KMS-11 (cell line): ENCODE results near the gene PRADC1.

Experiments used
- H2AFZ ChIP-seq: fragments of 200-600 bp; sonication (generic); 2 replicates; pipeline ENCODE4 v1.6.1; 2016; ENCODE audit warnings: antibody characterized with exemption, mixed run types, low read depth
- H3K27ac ChIP-seq: fragments of 200-600 bp; sonication (generic); 2 replicates; pipeline ENCODE4 v1.6.1; 2016; ENCODE audit warnings: mild to moderate bottlenecking, mixed run types
- H3K27me3 ChIP-seq: fragments of 200-600 bp; sonication (generic); 2 replicates; pipeline ENCODE4 v1.6.1; 2017; ENCODE audit warnings: mild to moderate bottlenecking, low read depth, mixed run types, moderate library complexity; ENCODE audit not compliant: insufficient read depth
- H3K36me3 ChIP-seq: fragments of 200-600 bp; sonication (generic); 2 replicates; pipeline ENCODE4 v1.6.1; 2017; ENCODE audit warnings: mild to moderate bottlenecking, mixed run types; ENCODE audit not compliant: insufficient read depth
- H3K4me1 ChIP-seq: fragments of 200-600 bp; sonication (generic); 2 replicates; pipeline ENCODE4 v1.6.1; 2016; ENCODE audit warnings: mild to moderate bottlenecking, low read depth, mixed run types; ENCODE audit not compliant: poor library complexity, severe bottlenecking
- H3K4me2 ChIP-seq: fragments of 200-600 bp; sonication (generic); 2 replicates; pipeline ENCODE4 v1.7.0; 2016; ENCODE audit warnings: mild to moderate bottlenecking, mixed run types
- H3K4me3 ChIP-seq: fragments of 200-600 bp; sonication (generic); IDR thresholded peaks from 2 replicates; pipeline ENCODE4 v1.6.1; 2017; ENCODE audit warnings: low read depth, low read length, mixed read lengths; ENCODE audit not compliant: insufficient read depth
- H3K79me2 ChIP-seq: fragments of 200-600 bp; sonication (generic); 2 replicates; pipeline ENCODE4 v1.6.1; 2016; ENCODE audit warnings: low read depth, mixed run types; ENCODE audit not compliant: insufficient read depth
- H3K9ac ChIP-seq: fragments of 200-600 bp; sonication (generic); 2 replicates; pipeline ENCODE4 v1.6.1; 2016; ENCODE audit warnings: mild to moderate bottlenecking, mixed run types
- H4K20me1 ChIP-seq: fragments of 200-600 bp; sonication (generic); 2 replicates; pipeline ENCODE4 v1.6.1; 2016; ENCODE audit warnings: mild to moderate bottlenecking, mixed run types; ENCODE audit not compliant: insufficient read depth
- CTCF ChIP-seq: fragments of 200-600 bp; sonication (generic); conservative IDR thresholded peaks from 2 replicates; pipeline ENCODE4 v1.6.1; 2017; ENCODE audit warnings: low read depth, mild to moderate bottlenecking, antibody characterized with exemption, low read length, moderate library complexity, mixed read lengths

Gene PRADC1

GRCh38 chr2:73257425-73258125, 24.5 kb upstream of the PRADC1 start:
- Histone ChIP-seq H3K27ac (no peak overlapping the region), H3K36me3 (peaks cover 9% of the 10 kb centered on the region; the same call in 1 of the 2 replicates), H3K9ac (no peak overlapping the region)

GRCh38 chr2:73257021-73257420, 24.0 kb upstream of the PRADC1 start:
- Histone ChIP-seq H3K4me3 (no peak overlapping the region), H3K4me2 (no peak overlapping the region), H3K27ac (no peak overlapping the region; the same call in 1 of the 2 replicates), H3K4me1 (no peaks in the 10 kb centered on the region), H2AFZ (no peak overlapping the region), H3K79me2 (no peaks in the 10 kb centered on the region), H3K9ac (no peak overlapping the region), H3K36me3 (peaks cover 11% of the 10 kb centered on the region; the same call in 1 of the 2 replicates), H4K20me1 (no peaks in the 10 kb centered on the region), H3K27me3 (no peaks in the 10 kb centered on the region)
- TF ChIP-seq CTCF: no peak

More at GRCh38 chr2:73257425-73258125, 24.5 kb upstream of the PRADC1 start:
- no peak overlapping the region for H3K4me3 ChIP-seq
- H3K79me2 ChIP-seq: no peaks in the 10 kb centered on the region
- no peak for TF ChIP-seq CTCF
- no peaks in the 10 kb centered on the region for H3K27me3 ChIP-seq
- H2AFZ ChIP-seq: no peak overlapping the region
- H3K4me2 ChIP-seq: no peak overlapping the region
- H4K20me1 ChIP-seq: no peaks in the 10 kb centered on the region
- no peaks in the 10 kb centered on the region for H3K4me1 ChIP-seq

- Histone ChIP-seq H3K27me3 (no peaks in the 10 kb centered on the region), H3K9ac (no peak overlapping the region), H3K79me2 (no peaks in the 10 kb centered on the region), H3K27ac (no peak overlapping the region), H3K4me1 (no peaks in the 10 kb centered on the region), H4K20me1 (no peaks in the 10 kb centered on the region), H2AFZ (no peak overlapping the region), H3K4me3 (no peak overlapping the region), H3K36me3 (peaks cover 11% of the 10 kb centered on the region; the same call in 1 of the 2 replicates), H3K4me2 (no peak overlapping the region)
- no peak for TF ChIP-seq CTCF
Observed at GRCh38 chr2:73256618-73256922, 23.5 kb upstream of the PRADC1 start.

- Histone ChIP-seq H3K4me2 (no peak overlapping the region), H4K20me1 (no peaks in the 10 kb centered on the region), H3K9ac (no peak overlapping the region), H2AFZ (no peak overlapping the region), H3K4me1 (no peaks in the 10 kb centered on the region), H3K4me3 (no peak overlapping the region), H3K27ac (no peak overlapping the region), H3K79me2 (no peaks in the 10 kb centered on the region), H3K36me3 (peaks cover 11% of the 10 kb centered on the region; the same call in 1 of the 2 replicates), H3K27me3 (no peaks in the 10 kb centered on the region)
- no peak for TF ChIP-seq CTCF
Observed at GRCh38 chr2:73255907-73256617, 23.0 kb upstream of the PRADC1 start.
